SK-N-SH (cell line): ENCODE data around the gene PCDHGB6. TPM values are rescaled to one million over a fixed set of nuclear protein-coding genes. Genes with fewer than 3 reads are reported as not detected.
A peak's percentile ranks its signal among the peaks of the same experiment; 100 is the strongest.
"Not testable (repeated sequence)": the region's sequence is repeated elsewhere in the genome, so short reads cannot be mapped to it uniquely, and the experiment has no call there.

Source experiments
- CTCF ChIA-PET: fragments of 300-600, 350-600 bp; formaldehyde crosslinking; extraction: SDS; loops from one replicate; lab custom pipeline; 2021; lab: Yijun Ruan, JAX
- POLR2A ChIA-PET: fragments of 350-600 bp; sonication (Branson Sonifier 250); formaldehyde crosslinking; extraction: SDS; loops from one replicate; lab custom pipeline; 2020; ENCODE audit warnings: antibody characterized with exemption, inconsistent platforms; lab: Yijun Ruan, JAX
- DNase-seq: peaks from one replicate; pipeline ENCODE4 v3.0.0; 2012
- H2AFZ ChIP-seq: fragments of 200-600 bp; sonication (generic); 2 replicates; pipeline ENCODE4 v1.8.1; 2016; ENCODE audit warnings: antibody characterized with exemption, mild to moderate bottlenecking, low read depth
- H3F3A ChIP-seq: fragments of 200-600 bp; sonication (generic); replicated peaks from 2 replicates; pipeline ENCODE3; 2016; ENCODE audit warnings: antibody characterized with exemption, mild to moderate bottlenecking; ENCODE audit not compliant: insufficient read depth
- H3K27ac ChIP-seq, 2 experiments: fragments of 200-500 bp in 1 of 2; fragments of 200-600 bp in 1 of 2; sonication (Bioruptor generic) in 1 of 2; sonication (generic), shearing (Covaris generic) in 1 of 2; 2 replicates each; pipeline versions ENCODE4 v1.5.1 to v1.6.1; 2014 to 2016; ENCODE audit warnings: low read depth in 2 of 2, inconsistent platforms in 1 of 2, low read length in 1 of 2, mild to moderate bottlenecking in 1 of 2, mixed read lengths in 1 of 2
- H3K27me3 ChIP-seq: fragments of 200-600 bp; sonication (generic), shearing (Covaris generic); 2 replicates; pipeline ENCODE4 v1.6.1; 2016; ENCODE audit warnings: mixed run types; ENCODE audit not compliant: insufficient read depth
- H3K36me3 ChIP-seq, 2 experiments: fragments of 200-500 bp in 1 of 2; fragments of 200-600 bp in 1 of 2; sonication (Bioruptor generic) in 1 of 2; sonication (generic) in 1 of 2; replicated peaks in 1 of 2; 2 replicates each; pipeline versions ENCODE3 to v1.5.1; 2014 to 2016; ENCODE audit warnings: low read length in 1 of 2, mild to moderate bottlenecking in 1 of 2; ENCODE audit not compliant: insufficient read depth in 2 of 2, control insufficient read depth in 1 of 2
- H3K4me1 ChIP-seq, 2 experiments: fragments of 200-500 bp in 1 of 2; fragments of 200-600 bp in 1 of 2; sonication (Bioruptor generic) in 1 of 2; sonication (generic), shearing (Covaris generic) in 1 of 2; 2 replicates each; pipeline versions ENCODE4 v1.5.1 to v1.6.1; 2014 to 2016; ENCODE audit warnings: low read depth in 1 of 2, low read length in 1 of 2, mixed run types in 1 of 2; ENCODE audit not compliant: insufficient read depth in 2 of 2, control insufficient read depth in 1 of 2
- H3K4me2 ChIP-seq: fragments of 200-600 bp; sonication (generic), shearing (Covaris generic); 2 replicates; pipeline ENCODE4 v1.6.1; 2017; ENCODE audit warnings: mixed run types
- H3K4me3 ChIP-seq, 2 experiments: fragments of 200-500 bp in 1 of 2; fragments of 200-600 bp in 1 of 2; sonication (Bioruptor generic) in 1 of 2; sonication (generic), shearing (Covaris generic) in 1 of 2; 2 replicates each; pipeline versions ENCODE4 v1.5.1 to v1.8.1; 2014 to 2016; ENCODE audit warnings: low read depth in 2 of 2, inconsistent platforms in 1 of 2, low read length in 1 of 2, mild to moderate bottlenecking in 1 of 2, mixed read lengths in 1 of 2, moderate library complexity in 1 of 2
- H3K79me2 ChIP-seq: fragments of 200-600 bp; sonication (generic); 2 replicates; pipeline ENCODE4 v1.8.1; 2017; ENCODE audit warnings: mild to moderate bottlenecking; ENCODE audit not compliant: insufficient read depth
- H3K9ac ChIP-seq: fragments of 200-600 bp; sonication (generic); 2 replicates; pipeline ENCODE4 v1.6.1; 2017; ENCODE audit warnings: mixed run types
- H3K9me2 ChIP-seq: fragments of 200-600 bp; sonication (generic); 2 replicates; pipeline ENCODE4 v1.6.1; 2017; ENCODE audit warnings: mixed run types
- H3K9me3 ChIP-seq: fragments of 200-600 bp; sonication (generic); 2 replicates; pipeline ENCODE4 v1.6.1; 2017; ENCODE audit warnings: mixed run types, mild to moderate bottlenecking, moderate library complexity
- H4K20me1 ChIP-seq: fragments of 200-600 bp; sonication (generic); 2 replicates; pipeline ENCODE4 v1.6.1; 2017; ENCODE audit warnings: mild to moderate bottlenecking, mixed run types; ENCODE audit not compliant: insufficient read depth
- CHD2 ChIP-seq: fragments of 150-350 bp; IDR thresholded peaks from 2 replicates; pipeline ENCODE4 v1.6.1; 2018; ENCODE audit warnings: low read length; ENCODE audit not compliant: partially characterized antibody
- ELF1 ChIP-seq: IDR thresholded peaks from 2 replicates; pipeline ENCODE4 v1.4.0; 2012
- EZH2phosphoT487 ChIP-seq: fragments of 200-600 bp; sonication (generic); IDR thresholded peaks from 2 replicates; pipeline ENCODE4 v1.6.1; 2017; ENCODE audit warnings: low read depth, mixed run types, mild to moderate bottlenecking, antibody characterized with exemption, moderate library complexity, borderline replicate concordance
- FOXJ3 ChIP-seq: sonication (generic); formaldehyde crosslinking; IDR thresholded peaks from 2 replicates; pipeline ENCODE4 v1.5.1; 2020; ENCODE audit warnings: mild to moderate bottlenecking, missing genetic modification reagents
- FOXM1 ChIP-seq: IDR thresholded peaks from 2 replicates; pipeline ENCODE4 v1.4.0; 2012; ENCODE audit warnings: low read depth, mild to moderate bottlenecking
- GABPA ChIP-seq: IDR thresholded peaks from 2 replicates; pipeline ENCODE4 v1.4.0; 2012; ENCODE audit warnings: low read depth, mild to moderate bottlenecking
- JUND ChIP-seq: IDR thresholded peaks from 2 replicates; pipeline ENCODE4 v1.4.0; 2012
- MEF2A ChIP-seq: IDR thresholded peaks from 2 replicates; pipeline ENCODE4 v1.4.0; 2012; ENCODE audit warnings: low read depth, borderline replicate concordance
- SIN3A ChIP-seq: IDR thresholded peaks from 2 replicates; pipeline ENCODE4 v1.6.1; 2012; ENCODE audit warnings: low read depth, mild to moderate bottlenecking, low read length, moderate library complexity, borderline replicate concordance
- SMC3 ChIP-seq: IDR thresholded peaks from 2 replicates; pipeline ENCODE4 v1.6.1; 2012; ENCODE audit warnings: low read depth, low read length, improper control_type of control experiment
- TAF1 ChIP-seq: IDR thresholded peaks from 2 replicates; pipeline ENCODE4 v1.6.1; 2012; ENCODE audit warnings: low read depth, mild to moderate bottlenecking, low read length, moderate library complexity, borderline replicate concordance
- TCF12 ChIP-seq: IDR thresholded peaks from 2 replicates; pipeline ENCODE4 v1.4.0; 2012
- YY1 ChIP-seq: IDR thresholded peaks from 2 replicates; pipeline ENCODE4 v1.4.0; 2012; ENCODE audit warnings: low read depth, mild to moderate bottlenecking
- WGBS: methylation state at CpG from one replicate; pipeline ENCODE4 v1.1.6; 2017; ENCODE audit warnings: low lambda C conversion rate; 5-methylcytosine and 5-hydroxymethylcytosine counted together
- polyA plus RNA-seq, 3 experiments: library from polyadenylated mRNA; depleted of rRNA; stranded (reverse); fragments of >200 nt; gene quantifications; 2 replicates each; pipeline ENCODE4 v1.2.3, GENCODE V29; 2012
- TF ChIP-seq, protein P1 (sequence below): fragments of 200-600 bp; sonication (generic); IDR thresholded peaks from 2 replicates; pipeline ENCODE4 v1.6.1; 2017; ENCODE audit warnings: antibody characterized with exemption, mild to moderate bottlenecking, moderate library complexity
- TF ChIP-seq, protein P2 (sequence below): fragments of 150-350 bp; IDR thresholded peaks from 2 replicates; pipeline ENCODE4 v1.6.1; 2017; ENCODE audit warnings: antibody characterized with exemption, low read length, low read depth, borderline replicate concordance
- TF ChIP-seq, protein P3 (sequence below): IDR thresholded peaks from 2 replicates; pipeline ENCODE4 v1.4.0; 2012; ENCODE audit warnings: low read depth, borderline replicate concordance

PCDHGB6 gene
- polyA plus RNA-seq, 1 of the 3 experiments (the other 2 are of a cell fraction), result 0.18 TPM

DNA sequence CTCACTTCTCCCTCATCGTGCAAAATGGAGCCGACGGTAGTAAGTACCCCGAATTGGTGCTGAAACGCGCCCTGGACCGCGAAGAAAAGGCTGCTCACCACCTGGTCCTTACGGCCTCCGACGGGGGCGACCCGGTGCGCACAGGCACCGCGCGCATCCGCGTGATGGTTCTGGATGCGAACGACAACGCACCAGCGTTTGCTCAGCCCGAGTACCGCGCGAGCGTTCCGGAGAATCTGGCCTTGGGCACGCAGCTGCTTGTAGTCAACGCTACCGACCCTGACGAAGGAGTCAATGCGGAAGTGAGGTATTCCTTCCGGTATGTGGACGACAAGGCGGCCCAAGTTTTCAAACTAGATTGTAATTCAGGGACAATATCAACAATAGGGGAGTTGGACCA lies 23.5 kb downstream of the PCDHGB6 start (continued):
- TF ChIP-seq, protein P1, sequence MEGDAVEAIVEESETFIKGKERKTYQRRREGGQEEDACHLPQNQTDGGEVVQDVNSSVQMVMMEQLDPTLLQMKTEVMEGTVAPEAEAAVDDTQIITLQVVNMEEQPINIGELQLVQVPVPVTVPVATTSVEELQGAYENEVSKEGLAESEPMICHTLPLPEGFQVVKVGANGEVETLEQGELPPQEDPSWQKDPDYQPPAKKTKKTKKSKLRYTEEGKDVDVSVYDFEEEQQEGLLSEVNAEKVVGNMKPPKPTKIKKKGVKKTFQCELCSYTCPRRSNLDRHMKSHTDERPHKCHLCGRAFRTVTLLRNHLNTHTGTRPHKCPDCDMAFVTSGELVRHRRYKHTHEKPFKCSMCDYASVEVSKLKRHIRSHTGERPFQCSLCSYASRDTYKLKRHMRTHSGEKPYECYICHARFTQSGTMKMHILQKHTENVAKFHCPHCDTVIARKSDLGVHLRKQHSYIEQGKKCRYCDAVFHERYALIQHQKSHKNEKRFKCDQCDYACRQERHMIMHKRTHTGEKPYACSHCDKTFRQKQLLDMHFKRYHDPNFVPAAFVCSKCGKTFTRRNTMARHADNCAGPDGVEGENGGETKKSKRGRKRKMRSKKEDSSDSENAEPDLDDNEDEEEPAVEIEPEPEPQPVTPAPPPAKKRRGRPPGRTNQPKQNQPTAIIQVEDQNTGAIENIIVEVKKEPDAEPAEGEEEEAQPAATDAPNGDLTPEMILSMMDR, result no peak
- TF ChIP-seq SIN3A, result no peak

DNA sequence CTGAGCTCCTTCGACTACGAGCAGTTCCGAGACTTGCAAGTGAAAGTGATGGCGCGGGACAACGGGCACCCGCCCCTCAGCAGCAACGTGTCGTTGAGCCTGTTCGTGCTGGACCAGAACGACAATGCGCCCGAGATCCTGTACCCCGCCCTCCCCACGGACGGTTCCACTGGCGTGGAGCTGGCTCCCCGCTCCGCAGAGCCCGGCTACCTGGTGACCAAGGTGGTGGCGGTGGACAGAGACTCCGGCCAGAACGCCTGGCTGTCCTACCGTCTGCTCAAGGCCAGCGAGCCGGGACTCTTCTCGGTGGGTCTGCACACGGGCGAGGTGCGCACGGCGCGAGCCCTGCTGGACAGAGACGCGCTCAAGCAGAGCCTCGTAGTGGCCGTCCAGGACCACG lies 24.5 kb downstream of the PCDHGB6 start:
- 92% methylated on average over 20 of the region's 38 CpGs for WGBS
- H3K4me2 ChIP-seq, H4K20me1 ChIP-seq, H3K27me3 ChIP-seq, H3K4me1 ChIP-seq, H3K9me2 ChIP-seq, POLR2A ChIA-PET, DNase-seq, H2AFZ ChIP-seq, H3K27ac ChIP-seq, H3K9me3 ChIP-seq, H3K9ac ChIP-seq, H3F3A ChIP-seq: not testable (repeated sequence)
- H3K36me3 ChIP-seq, result peaks cover 3 to 22% of the 10 kb centered on the region in 2 experiments
- H3K79me2 ChIP-seq, result peaks cover 10% of the 10 kb centered on the region; the same call in 1 of the 2 replicates
- H3K4me3 ChIP-seq, result peak overlapping the region in 1 of 2 experiments; percentile 6; a peak in 1 of 4 replicates
- CTCF ChIA-PET, result interaction anchor here (1.7 kb wide), 1 partner anchor 15 kb away, joined by 6 read pairs; the partner anchor contains the start of gene PCDHGB7

DNA sequence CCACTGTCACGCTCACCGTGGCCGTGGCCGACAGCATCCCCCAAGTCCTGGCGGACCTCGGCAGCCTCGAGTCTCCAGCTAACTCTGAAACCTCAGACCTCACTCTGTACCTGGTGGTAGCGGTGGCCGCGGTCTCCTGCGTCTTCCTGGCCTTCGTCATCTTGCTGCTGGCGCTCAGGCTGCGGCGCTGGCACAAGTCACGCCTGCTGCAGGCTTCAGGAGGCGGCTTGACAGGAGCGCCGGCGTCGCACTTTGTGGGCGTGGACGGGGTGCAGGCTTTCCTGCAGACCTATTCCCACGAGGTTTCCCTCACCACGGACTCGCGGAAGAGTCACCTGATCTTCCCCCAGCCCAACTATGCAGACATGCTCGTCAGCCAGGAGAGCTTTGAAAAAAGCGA lies 24.9 kb downstream of the PCDHGB6 start:
- H3K4me3 ChIP-seq, H3K4me2 ChIP-seq: not testable (repeated sequence)

DNA sequence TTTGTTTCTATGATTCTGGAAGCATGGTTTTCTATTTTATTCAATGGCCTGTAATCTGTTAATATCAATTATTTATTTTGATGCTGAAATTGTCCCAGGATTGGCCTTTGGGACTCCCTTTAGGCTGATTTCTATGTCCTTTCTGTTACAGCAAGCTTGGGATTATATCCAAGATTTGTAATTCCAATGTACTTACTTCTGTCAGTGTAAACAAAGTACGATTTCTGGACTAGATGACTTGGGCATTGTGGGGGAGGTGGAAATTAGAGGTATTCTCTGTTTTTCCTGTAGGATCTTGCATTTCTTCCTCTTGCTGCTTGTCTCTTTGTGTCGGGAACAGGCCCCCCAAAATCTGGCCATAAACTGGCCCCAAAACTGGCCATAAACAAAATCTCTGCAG lies 26.2 kb downstream of the PCDHGB6 start:
- no peak overlapping the region for H3K4me3 ChIP-seq
- no peak for DNase-seq
- WGBS, result 58% methylated on average over 2 of the region's 2 CpGs
- H3K79me2 ChIP-seq, result 0 out of 2 replicates have a peak, but pooled peaks cover 10% of the 10 kb centered on the region
- H3K27ac ChIP-seq, result no peak overlapping the region
- ChIA-PET POLR2A (no interaction called here), CTCF (no interaction called here)
- H2AFZ ChIP-seq, result no peak overlapping the region
- peaks cover 8% of the 10 kb centered on the region for H3F3A ChIP-seq
- H3K9me2 ChIP-seq, result no peaks in the 10 kb centered on the region
- H4K20me1 ChIP-seq, result no peaks in the 10 kb centered on the region
- H3K4me2 ChIP-seq, result no peak overlapping the region
- no peaks in the 10 kb centered on the region for H3K9me3 ChIP-seq
- H3K27me3 ChIP-seq, result no peaks in the 10 kb centered on the region
- H3K9ac ChIP-seq, result no peak overlapping the region
- peaks cover 3 to 11% of the 10 kb centered on the region in 2 experiments for H3K36me3 ChIP-seq
- H3K4me1 ChIP-seq, result no peaks in the 10 kb centered on the region
- TF ChIP-seq TCF12, result no peak
- no peak for TF ChIP-seq GABPA
- no peak for TF ChIP-seq JUND
- no peak for TF ChIP-seq TAF1
- TF ChIP-seq MEF2A, result no peak
- TF ChIP-seq SMC3, result no peak
- TF ChIP-seq CHD2, result no peak
- TF ChIP-seq FOXM1, result no peak
- TF ChIP-seq, protein P2, sequence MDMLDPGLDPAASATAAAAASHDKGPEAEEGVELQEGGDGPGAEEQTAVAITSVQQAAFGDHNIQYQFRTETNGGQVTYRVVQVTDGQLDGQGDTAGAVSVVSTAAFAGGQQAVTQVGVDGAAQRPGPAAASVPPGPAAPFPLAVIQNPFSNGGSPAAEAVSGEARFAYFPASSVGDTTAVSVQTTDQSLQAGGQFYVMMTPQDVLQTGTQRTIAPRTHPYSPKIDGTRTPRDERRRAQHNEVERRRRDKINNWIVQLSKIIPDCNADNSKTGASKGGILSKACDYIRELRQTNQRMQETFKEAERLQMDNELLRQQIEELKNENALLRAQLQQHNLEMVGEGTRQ, result no peak
- TF ChIP-seq ELF1, result no peak
- TF ChIP-seq, protein P1, result no peak
- no peak for TF ChIP-seq EZH2phosphoT487
- TF ChIP-seq YY1, result no peak
- TF ChIP-seq, protein P3, sequence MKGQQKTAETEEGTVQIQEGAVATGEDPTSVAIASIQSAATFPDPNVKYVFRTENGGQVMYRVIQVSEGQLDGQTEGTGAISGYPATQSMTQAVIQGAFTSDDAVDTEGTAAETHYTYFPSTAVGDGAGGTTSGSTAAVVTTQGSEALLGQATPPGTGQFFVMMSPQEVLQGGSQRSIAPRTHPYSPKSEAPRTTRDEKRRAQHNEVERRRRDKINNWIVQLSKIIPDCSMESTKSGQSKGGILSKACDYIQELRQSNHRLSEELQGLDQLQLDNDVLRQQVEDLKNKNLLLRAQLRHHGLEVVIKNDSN, result no peak
- TF ChIP-seq FOXJ3 (CRISPR knock-in tag), result no peak

More for the DNA sequence above, 24.9 kb downstream of the PCDHGB6 start:
- H3K4me1 ChIP-seq, CTCF ChIA-PET, H3K27me3 ChIP-seq, H3K9me3 ChIP-seq, H3K9ac ChIP-seq, H3K9me2 ChIP-seq, H2AFZ ChIP-seq, POLR2A ChIA-PET, DNase-seq, H3K27ac ChIP-seq, H3F3A ChIP-seq, H4K20me1 ChIP-seq: not testable (repeated sequence)
- Histone ChIP-seq H3K79me2 (peaks cover 10% of the 10 kb centered on the region; the same call in 1 of the 2 replicates), H3K36me3 (peaks cover 3 to 20% of the 10 kb centered on the region in 2 experiments)
- WGBS, result 93% methylated on average over 23 of the region's 29 CpGs
